Left renal cortex interstitium (tissue), 4 donors: ENCODE data around the gene TMEM221. TPM values are rescaled to one million over a fixed set of nuclear protein-coding genes. Genes with fewer than 3 reads are reported as not detected.
A peak's percentile ranks its signal among the peaks of the same experiment; 100 is the strongest.

ENCODE experiments used
- DNase-seq, 4 donors: peaks; one replicate each; pipeline ENCODE4 v3.0.0-alpha.2; 2013; ENCODE audit warnings: low read depth in 4 of 4, low spot score in 2 of 4, missing footprints in 1 of 4
- polyA plus RNA-seq, 4 donors: library from polyadenylated mRNA; unstranded; fragments of 120-200 nt; gene quantifications; one replicate each; pipeline ENCODE4 v1.2.1, GENCODE V29; 2013; ENCODE audit not compliant: insufficient read length in 4 of 4

Gene TMEM221
- polyA plus RNA-seq, 4 donors = 2.4 to 3.9 (median 3.3) TPM

- no peak for DNase-seq
These were observed 41.6 kb downstream of the TMEM221 start for GRCh38 chr19:17406887-17407196.

GRCh38 chr19:17406046-17406886 lies 42.2 kb downstream of the TMEM221 start:
- DNase-seq = no peak

GRCh38 chr19:17405250-17406045 lies 43.0 kb downstream of the TMEM221 start, which contains the start of gene BST2:
Gene BST2 (minus strand): TSS chr19:17405630. CDS start chr19:17405575, 55 bp downstream.
- no peak for DNase-seq

- no peak for DNase-seq
These were observed 43.7 kb downstream of the TMEM221 start for GRCh38 chr19:17404621-17405249.

- DNase-seq = no peak
These were observed 44.5 kb downstream of the TMEM221 start for GRCh38 chr19:17404015-17404414.

GRCh38 chr19:17402982-17403855 lies 45.2 kb downstream of the TMEM221 start:
- DNase-seq = no peak

- no peak for DNase-seq
These were observed 46.8 kb downstream of the TMEM221 start for GRCh38 chr19:17401628-17402027.

GRCh38 chr19:17398902-17399527 lies 49.5 kb downstream of the TMEM221 start:
- DNase-seq = no peak

- DNase-seq = no peak
These were observed 53.5 kb downstream of the TMEM221 start for GRCh38 chr19:17394891-17395415.

GRCh38 chr19:17393914-17394313 lies 54.6 kb downstream of the TMEM221 start, which contains the start of gene CCDC194:
Gene CCDC194 (minus strand): TSS chr19:17394196. CDS start chr19:17394158, 38 bp downstream.
- DNase-seq = no peak

GRCh38 chr19:17393002-17393401 lies 55.5 kb downstream of the TMEM221 start:
- no peak for DNase-seq

GRCh38 chr19:17391371-17392151 lies 56.9 kb downstream of the TMEM221 start:
- DNase-seq = no peak

- peak in 3 of 4 donors; percentile 82 to 92 (median 91) for DNase-seq
These were observed 57.6 kb downstream of the TMEM221 start for GRCh38 chr19:17390665-17391370.

- no peak for DNase-seq
These were observed 58.4 kb downstream of the TMEM221 start for GRCh38 chr19:17389957-17390664.

GRCh38 chr19:17389288-17389687 lies 59.2 kb downstream of the TMEM221 start:
- DNase-seq = no peak

GRCh38 chr19:17385878-17386611 lies 62.4 kb downstream of the TMEM221 start:
- no peak for DNase-seq
